Panc1 (cell line): Measurements from ENCODE around the gene LDHB.

Experiments used
- CTCF ChIP-seq: fragments of 450-650 bp; IDR thresholded peaks from 2 replicates; pipeline ENCODE4 v1.5.1; 2017; ENCODE audit warnings: mild to moderate bottlenecking
- POLR2AphosphoS5 ChIP-seq: IDR thresholded peaks from 2 replicates; pipeline ENCODE4 v1.6.1; 2012; ENCODE audit warnings: mild to moderate bottlenecking, low read depth, low read length, moderate library complexity
- REST ChIP-seq, 2 experiments: IDR thresholded peaks; 2 replicates each; pipeline ENCODE4 v1.6.1; 2011 to 2012; ENCODE audit warnings: low read depth in 2 of 2, control low read depth in 1 of 2, low read length in 1 of 2, mild to moderate bottlenecking in 1 of 2, moderate library complexity in 1 of 2; ENCODE audit not compliant: insufficient read depth in 1 of 2
- SIN3A ChIP-seq: IDR thresholded peaks from 2 replicates; pipeline ENCODE4 v1.6.1; 2012; ENCODE audit warnings: low read depth, mild to moderate bottlenecking, low read length, moderate library complexity, borderline replicate concordance; ENCODE audit not compliant: insufficient read depth
- TCF7L2 ChIP-seq: IDR thresholded peaks from 2 replicates; pipeline ENCODE4 v1.6.1; 2011; ENCODE audit warnings: mild to moderate bottlenecking, low read depth, low read length, inconsistent platforms

DNA sequence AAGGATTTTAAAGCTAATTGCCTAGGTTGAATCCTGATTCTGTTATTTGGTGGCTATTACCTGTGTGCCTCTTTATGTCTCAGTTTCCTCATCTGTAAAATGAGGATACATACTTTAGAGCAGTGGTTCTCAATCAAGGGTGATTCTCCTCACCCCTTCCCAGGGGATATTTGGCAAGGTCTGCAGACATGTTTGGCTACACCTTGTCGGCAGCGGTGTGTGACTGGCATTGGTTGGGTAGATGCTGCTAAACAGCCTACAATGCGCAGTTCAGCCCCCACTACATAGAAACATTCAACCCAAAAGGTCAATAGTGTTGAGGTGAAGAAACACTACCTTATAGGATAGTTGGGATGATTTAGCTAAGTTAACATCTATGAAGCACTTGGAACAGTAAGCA is 23.4 kb downstream of the LDHB start:
- TF ChIP-seq POLR2AphosphoS5 (no peak), CTCF (no peak), REST (IDR thresholded peaks at IDR 0.05; ENCODE audit: insufficient read depth in 1 of 2, low read depth in 2 of 2, low read length in 1 of 2) (no peak), SIN3A (no peak), TCF7L2 (no peak)
